HG03520 (cell line): Measurements from ENCODE around the gene RNU1-1.
"Not testable (repeated sequence)": the region's sequence is repeated elsewhere in the genome, so short reads cannot be mapped to it uniquely, and the experiment has no call there.

Experiments
- ATAC-seq: cut with Tn5 transposase; IDR thresholded peaks from one replicate; pipeline ENCODE4 v1.9.1; 2021; ENCODE audit warnings: mild to moderate bottlenecking, moderate library complexity; ENCODE audit not compliant: unreplicated experiment

The RNU1-1 gene

DNA sequence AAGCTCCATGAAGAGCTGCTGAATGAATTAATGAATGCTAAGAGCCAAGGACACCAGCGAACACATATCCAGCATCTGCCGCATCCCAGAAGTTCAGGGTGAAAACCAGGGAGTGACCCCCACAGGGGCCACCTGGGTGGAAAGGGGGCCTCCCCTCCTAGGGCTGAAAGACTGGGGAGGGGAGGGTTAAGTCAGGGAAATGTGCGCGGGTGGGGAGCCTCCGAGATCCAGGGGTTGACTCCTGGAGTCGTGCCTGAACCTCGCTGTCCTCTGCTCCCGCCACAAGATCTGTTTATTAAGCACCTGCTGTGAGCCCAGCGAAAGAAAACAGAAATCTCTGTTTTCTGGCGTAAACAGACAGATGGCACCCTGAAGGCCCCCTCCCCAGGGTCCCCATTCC, 16.0 kb downstream of the RNU1-1 start:
- not testable (repeated sequence) for ATAC-seq

DNA sequence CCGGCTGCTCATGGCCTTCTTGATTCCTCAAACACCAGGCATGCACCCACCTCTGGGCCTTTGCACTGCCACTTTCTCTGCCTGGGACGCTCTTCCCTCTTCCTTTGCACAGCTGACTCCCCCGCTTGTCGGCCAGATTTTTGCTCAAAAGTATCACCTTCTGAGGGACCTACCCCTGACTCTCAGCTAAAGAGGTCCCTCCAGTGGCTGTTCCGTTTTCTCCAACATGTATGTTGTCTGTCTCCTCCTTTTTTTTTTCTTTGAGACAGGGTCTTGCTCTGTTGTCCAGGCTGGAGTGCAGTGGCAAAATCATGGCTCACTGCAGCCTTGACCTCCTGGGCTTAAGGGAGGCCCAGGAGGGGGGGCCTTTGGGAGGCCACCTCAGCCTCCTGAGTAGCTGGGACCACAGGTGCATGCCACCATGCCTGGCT, 16.6 kb downstream of the RNU1-1 start:
- ATAC-seq, result not testable (repeated sequence)

DNA sequence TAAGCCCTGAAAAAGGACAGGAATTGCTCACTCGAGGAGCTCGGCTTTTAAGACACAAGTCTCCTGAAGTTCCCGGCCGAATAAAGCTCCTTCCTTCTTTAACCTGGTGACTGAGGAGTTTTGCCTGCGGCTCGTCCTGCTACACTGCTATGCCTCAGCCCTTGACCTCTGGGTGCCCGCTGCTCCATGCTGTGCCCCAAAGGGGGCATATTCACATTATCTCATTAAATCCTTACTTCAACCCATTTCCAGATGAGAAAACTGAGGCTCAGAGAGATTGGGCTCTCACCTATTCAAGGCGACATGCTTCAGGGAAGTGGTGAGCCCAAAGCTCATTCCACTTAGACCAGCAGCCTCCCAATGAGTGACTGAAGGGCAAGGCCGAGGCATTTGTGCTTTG, 20.4 kb downstream of the RNU1-1 start:
- not testable (repeated sequence) for ATAC-seq

DNA sequence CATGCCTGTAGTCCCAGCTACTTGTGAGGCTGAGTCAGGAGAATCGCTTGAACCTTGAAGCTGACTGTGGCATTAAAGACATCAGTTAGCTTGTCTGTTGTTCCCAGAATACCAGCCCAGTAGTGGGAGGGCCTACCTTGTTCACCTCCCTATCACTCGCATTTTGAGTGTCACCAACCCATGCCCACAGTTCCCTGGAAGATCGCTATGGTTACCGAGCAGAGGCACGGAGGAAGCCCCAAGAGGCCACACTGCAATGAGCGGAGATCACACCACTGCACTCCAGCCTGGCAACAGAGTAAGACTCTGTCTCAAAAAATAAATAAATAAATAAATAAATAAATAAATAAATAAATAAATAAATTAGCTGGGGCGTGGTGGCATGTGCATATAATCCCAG, 21.1 kb downstream of the RNU1-1 start:
- not testable (repeated sequence) for ATAC-seq

DNA sequence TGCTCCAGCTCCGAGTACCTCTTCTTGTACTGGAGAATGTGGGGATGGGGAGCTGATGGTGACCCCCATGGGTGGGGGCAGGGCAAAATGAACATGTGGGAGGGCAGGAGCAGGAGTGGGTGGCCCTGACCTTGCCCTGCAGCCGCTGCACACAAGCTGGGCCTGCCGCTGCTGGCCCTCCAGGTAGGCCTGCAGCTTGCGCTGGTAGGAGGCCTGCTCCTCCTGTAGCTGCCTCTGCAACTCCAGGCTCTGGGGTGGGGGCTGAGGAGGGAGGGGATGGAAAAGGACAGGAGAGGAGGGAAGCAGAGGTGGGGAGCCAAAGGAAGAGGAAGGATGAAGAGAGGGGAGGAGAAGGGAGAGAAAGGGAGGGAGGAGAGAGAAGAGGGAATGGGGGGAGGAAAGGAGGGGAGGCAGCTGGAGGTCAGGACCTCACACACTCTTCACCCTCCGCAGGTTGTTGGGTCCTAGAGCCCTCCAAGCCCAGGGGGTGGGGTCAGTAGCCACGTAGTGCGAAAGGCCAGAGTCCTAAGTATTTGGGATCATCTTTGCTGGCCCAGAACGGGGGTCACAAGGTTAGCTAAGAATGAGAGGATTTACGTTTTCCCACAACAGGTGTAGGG, 22.9 kb downstream of the RNU1-1 start:
- ATAC-seq, result no peak

DNA sequence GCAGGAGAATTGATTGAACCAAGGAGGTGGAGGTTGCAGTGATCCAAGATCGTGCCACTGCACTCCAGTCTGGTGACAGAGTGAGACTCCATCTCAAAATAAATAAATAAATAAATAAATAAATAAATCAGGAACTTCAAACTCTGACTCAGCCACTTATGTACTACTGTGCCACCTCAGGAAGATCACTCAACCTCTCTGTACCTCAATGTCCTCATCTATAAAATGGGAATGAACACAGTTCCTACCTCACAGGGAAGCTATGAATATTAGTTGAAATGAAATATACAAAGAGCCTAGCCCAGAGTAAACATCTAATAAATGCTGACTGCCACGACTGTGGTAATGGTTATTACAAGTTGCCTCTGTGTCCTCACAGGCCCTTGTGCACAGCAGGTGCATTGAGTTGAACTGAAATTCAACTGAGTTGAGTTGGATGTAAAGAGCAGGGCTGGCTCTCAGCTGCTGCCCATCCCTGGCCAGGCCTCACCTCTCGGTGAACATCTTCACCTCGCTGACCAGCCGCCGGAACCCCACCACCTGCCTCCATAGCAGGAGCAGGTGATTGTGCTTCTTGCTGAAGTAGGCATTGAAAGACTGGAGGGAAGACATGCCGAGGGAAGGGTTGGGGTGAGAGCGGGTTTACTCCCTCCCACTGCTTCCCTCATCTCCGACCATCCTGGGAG, 24.7 kb downstream of the RNU1-1 start:
- not testable (repeated sequence) for ATAC-seq

DNA sequence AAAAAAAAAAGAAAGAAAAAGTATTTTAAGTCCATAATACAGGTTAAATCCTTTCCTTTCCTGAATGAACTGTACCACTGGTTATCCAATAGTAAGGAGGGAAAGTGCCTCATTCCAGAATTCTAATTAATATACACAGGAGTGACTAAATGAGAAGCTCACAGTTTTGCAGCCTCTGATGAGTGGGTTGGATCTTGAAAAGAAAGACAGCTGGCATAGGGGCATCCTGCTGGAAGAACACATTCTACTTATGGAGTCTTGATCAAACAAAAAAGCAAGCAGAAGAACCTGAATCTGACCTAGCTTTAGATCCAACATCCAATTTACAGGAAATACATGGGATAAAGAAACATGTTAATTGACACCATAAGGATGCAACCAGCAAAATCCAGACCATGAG, 27.1 kb downstream of the RNU1-1 start:
- not testable (repeated sequence) for ATAC-seq

DNA sequence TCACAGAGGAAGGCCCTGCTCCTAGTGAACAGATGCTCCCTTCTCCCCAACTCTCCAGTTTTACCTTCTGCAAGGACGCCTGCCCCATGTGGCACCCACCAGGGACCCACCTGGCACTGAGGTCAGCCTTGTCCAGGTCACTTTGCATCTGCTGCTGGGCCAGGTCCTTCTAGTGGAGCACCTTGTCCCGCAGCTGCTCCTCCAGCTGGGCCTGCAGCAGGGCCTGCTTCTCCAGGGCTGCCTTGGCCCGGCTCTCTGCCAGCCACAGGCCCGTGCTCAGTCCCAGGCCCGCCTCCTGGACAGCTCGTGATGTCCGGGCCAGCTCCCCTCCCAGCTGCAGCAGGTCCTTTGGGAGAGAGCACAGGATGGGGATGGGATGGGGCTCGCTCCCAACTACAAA, 27.8 kb downstream of the RNU1-1 start:
- ATAC-seq, result not testable (repeated sequence)

DNA sequence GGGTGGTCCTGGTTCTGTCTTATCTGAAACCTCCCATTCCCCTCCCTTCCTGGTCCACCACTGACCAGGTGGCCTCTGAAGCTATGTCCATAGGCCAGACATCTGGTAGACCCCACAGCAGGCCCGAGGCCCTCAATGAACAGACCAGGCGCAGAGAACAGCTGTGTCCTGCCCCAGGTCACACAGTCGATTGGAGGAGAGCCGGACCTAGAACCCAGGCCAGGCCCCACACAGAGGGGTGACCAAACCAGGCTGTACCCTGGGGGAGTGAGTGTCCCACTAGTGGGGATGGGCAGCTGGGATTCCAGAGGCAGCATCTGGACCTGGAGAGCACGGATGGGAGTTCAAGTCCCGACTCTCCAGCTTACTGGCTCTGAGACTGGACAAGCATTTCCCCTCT, 29.2 kb downstream of the RNU1-1 start:
- ATAC-seq, result no peak

DNA sequence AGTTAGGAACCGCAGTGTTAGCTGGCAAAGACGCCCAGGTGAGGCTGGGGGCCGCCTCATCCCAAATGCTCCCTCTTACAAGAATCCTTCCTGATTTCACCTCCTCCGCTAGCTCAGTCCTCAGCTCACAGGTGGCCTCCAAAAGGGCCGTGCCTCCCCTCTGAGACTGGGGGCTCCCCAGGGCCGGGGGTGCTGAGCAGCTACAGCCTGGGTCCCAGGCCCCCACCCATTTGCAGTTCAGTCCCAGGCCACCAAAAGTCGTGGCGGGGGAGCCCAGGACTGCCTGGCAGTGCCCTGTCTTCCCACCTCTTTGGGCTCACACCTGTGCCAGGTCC, 29.6 kb downstream of the RNU1-1 start:
- no peak for ATAC-seq

DNA sequence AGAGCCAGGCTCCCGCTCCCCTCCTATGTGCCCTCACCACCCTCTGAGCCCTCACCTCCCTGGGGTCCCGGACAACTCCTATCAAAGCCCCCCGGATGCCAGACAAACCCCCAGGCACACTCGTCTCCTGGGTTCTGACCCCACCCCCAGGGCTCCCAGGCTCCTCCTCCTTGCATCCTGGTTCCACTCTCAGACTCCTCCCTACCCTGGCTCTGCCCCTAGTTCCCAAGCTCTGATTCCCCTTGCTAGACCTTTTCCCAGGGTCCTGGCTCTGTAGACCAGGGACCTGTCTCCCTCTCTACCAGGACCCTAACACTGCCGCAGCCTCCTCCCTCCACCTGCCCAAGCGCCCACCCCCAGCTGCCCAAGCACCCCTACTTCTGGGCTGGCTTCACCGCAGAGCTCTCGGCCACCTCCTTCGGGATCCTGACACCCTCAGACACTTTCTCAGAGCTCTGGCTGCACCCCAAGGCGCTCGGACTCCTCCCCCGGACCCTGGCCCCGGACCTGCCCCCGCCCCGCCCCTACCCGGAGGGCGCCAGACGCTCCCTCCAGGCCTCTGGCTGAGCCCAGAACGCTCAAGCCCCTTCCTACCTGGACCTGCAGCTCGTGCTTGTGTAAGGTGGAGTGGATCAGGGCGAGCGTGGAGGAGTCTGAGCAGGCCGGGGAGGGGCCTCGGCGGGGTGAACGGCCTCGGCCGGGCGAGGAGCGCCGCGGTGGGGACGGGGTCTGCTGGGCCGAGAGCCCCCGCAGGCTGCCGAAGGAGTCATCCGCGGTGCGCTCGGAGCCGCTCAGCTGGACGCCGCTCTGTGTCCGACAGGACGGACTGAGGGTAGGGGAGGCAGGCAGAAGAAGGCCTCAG, 30.2 kb downstream of the RNU1-1 start:
- ATAC-seq, result not testable (repeated sequence)

DNA sequence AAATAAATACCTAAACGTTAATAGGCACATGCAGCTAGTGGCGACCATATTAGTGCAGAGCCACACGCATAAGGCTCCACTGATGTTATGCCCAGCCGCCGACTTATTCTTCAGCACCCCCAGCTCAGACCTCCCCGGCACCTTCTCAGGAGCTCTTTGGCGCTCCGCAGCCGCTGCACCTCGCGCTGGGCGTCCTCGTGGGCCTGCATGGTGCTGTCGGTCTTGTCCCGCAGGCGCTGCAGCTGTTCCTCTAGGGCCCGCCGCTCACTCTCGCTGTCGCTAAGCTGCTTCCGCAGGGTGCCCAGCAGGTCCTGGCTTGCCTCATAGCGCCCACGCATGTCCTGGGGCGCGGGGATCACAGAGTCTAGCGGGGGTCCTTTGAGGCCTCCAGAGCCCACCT, 30.9 kb downstream of the RNU1-1 start:
- ATAC-seq, result not testable (repeated sequence)

DNA sequence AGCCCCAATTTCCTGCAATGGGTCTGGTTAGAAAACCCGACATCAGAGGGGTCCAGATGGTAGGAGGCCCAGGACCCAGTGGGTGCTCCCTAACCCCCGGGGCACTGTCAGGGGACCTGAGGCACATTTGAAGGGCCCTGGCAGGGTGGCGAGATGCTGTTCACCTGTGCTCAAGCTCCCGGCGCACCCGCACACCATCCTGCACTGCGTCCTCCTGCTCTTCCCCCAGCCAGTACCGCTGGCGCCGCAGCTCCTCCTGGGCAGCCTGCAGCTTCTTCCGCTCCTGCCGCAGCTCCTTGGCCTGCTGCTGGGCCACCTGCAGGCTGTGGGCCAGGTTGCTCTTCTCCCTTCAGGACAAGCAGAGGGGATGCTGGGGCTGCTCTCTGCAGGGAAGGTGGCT, 36.0 kb downstream of the RNU1-1 start:
- no peak for ATAC-seq

DNA sequence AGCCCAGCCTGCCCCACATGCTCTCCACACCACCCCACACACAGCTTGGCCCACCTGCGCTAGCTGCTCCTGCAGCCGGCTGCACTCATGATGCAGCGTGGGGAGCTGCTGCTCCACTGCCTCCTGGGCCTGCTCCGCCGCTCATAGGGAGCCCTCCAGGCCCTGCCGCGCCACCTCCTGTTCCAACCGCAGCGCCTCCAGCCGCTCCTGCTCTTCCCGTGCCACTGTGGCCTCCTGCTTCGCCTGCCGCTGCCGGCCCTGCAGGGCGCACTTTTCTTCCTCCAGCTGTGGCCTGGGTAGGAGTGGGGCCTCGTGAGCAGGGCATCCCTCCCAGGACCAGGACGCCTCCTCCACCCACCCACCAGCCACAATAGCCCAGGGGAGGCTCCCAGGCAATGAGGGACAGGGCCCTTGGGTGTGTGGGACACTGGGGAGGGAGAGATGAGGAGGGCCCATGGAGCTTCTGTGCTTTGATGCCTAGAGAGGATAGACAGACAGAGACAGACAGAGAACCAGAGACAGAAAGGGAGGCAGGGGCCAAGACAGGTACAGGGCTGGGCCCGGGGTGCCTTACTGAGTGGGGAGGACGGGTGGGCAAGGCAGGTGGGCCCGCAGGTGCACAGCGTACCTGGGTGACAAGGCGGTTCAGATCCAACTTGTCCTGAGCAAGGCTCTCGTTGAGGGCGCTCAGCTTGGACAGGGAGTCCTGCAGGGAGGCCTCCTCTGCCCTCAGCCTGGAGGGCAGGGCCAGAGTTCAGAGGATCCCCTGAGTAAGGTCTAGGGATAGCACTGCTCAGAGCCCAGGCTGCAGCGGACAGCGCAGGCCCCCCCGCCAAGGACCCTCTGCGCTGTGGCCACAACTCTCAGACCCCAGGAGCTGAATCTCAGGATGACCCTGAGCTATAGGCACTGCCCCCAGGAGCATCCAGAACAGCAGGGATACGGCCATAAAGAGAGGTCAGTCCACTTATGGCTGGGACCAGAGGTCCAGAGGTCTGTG, 38.0 kb downstream of the RNU1-1 start:
- not testable (repeated sequence) for ATAC-seq

DNA sequence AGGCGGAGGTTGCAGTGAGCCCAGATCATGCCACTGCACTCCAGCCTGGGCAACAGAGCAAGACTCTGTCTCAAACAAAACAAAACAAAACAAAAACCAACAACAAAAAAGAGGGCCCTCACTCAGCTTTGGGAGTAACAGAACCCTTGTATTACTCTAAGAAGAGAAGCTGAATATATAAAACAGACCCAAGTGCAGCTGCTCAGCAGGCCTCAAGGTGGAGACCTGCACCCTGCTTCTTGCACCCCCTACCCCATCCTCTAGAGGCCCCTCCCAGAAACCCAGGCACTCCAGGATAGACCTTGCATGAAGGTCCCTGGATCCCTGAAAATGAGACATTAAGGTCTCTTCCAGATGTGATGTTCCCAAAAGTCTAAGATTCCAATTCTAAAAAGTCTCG, 39.2 kb downstream of the RNU1-1 start:
- ATAC-seq, result not testable (repeated sequence)

DNA sequence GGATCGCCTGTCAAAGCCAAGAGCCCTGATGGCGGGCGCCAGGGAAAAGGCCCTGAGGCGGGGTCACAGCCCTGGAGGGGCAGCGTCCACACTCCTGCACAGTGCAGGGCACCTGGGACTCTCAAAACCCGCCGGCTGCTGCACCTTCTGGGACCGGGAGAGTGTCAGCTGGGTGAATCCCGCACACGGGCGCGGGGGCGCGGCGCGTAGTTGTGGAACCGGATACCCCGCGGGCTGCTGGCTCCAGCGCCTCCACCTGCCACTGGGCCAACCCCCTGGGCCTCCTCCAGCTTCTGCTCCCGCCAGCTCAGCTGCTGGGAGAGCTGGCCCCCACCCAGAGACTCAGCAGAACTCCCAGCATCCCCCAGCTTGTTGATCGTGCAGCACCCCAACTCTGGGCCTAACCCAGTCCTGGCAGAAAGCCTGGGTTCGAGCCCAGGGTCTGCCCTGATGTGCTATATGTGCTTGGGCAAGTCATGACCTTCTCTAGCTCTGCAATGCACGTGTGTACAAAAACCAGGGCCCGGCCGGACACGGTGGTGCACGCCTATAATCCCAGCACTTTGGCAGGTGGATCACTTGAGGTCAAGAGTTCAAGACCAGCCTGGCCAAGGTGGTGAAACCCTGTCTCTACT, 39.8 kb downstream of the RNU1-1 start:
- no peak for ATAC-seq

DNA sequence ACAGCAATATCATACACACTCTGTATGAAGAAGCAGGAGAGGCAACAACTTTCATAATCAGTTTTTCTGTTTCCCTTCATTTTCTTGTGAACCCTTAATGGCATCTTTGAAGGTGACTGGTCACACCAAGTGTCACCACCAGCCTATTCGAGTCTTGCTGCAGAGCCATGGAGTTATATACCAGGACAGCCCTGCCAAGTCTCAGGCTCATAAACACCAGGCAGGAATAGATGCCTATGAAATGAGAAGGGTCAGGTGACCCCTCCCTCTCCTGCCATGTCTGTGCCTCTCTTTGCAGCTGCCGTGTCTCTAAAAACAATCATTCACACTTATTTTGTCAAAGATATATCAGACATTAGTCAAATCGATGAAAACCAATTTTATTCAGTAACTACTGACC, 45.5 kb downstream of the RNU1-1 start:
- ATAC-seq, result no peak

DNA sequence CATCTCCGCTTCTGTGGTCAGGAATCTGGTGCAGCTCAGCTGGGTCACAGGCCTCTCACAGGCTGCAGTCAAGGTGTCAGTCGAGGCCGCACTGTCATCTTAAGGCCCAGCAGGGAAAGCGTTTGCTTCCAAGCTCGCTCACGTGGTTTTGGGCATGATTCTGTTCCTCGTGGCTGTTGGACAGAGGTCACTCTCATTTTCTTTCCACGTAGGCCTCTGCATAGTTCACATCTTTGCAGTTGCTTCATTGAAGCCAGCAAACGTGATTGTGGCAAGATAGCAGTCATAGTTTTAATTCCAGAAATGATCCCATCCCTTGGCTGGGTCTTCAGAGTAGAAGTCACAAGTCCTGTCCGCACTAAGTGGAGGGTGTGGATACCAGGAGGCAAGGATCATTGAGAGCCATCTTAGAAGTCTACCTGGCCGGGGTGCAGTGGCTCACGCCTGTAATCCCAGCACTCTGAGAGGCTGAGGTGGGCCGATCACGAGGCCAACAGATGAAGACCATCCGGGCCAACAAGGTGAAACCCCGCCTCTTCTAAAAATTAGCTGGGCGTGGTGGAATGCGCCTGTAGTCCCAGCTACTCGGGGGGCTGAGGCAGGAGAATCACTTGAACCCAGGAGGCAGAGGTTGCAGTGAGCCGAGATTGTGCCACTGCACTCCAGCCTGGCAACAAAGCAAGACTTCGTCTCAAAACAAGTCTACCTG, 49.0 kb downstream of the RNU1-1 start:
- no peak for ATAC-seq
